ENCODE measurements around the gene DPH7. TPM values are rescaled to one million over a fixed set of nuclear protein-coding genes. Genes with fewer than 3 reads are reported as not detected.
"Not testable (repeated sequence)": the region's sequence is repeated elsewhere in the genome, so short reads cannot be mapped to it uniquely, and the experiment has no call there.

The DPH7 gene
- total RNA-seq, 1 experiment from 2014 or later = 31.7 TPM

GRCh38 chr9:137580209-137580953 lies 1.7 kb upstream of the DPH7 start:
- Histone ChIP-seq H3K4me1 (peaks cover 9% of the 10 kb centered on the region; the same call in 1 of the 2 replicates), H3K27me3 (no peaks in the 10 kb centered on the region), H3K36me3 (peaks cover 23% of the 10 kb centered on the region; the same call in 1 of the 2 replicates), H3K9me3 (replicated peaks) (no peaks in the 10 kb centered on the region), H3K4me3 (no peak overlapping the region), H3K27ac (no peak overlapping the region)
- peak; percentile 81 for DNase-seq

- Histone ChIP-seq H3K27me3 (no peaks in the 10 kb centered on the region), H3K4me1 (peaks cover 9% of the 10 kb centered on the region; the same call in 1 of the 2 replicates), H3K4me3 (peak overlapping the region; percentile 95; the same call in 1 of the 2 replicates), H3K27ac (no peak overlapping the region), H3K36me3 (peaks cover 24% of the 10 kb centered on the region; the same call in 1 of the 2 replicates), H3K9me3 (replicated peaks) (no peaks in the 10 kb centered on the region)
- DNase-seq = no peak
Measured at GRCh38 chr9:137579259-137579604, 507 bp upstream of the DPH7 start.

- H3K4me1 ChIP-seq = peaks cover 9% of the 10 kb centered on the region; the same call in 1 of the 2 replicates
- DNase-seq = no peak
- H3K36me3 ChIP-seq = peaks cover 30% of the 10 kb centered on the region
- H3K9me3 ChIP-seq (replicated peaks) = no peaks in the 10 kb centered on the region
- no peaks in the 10 kb centered on the region for H3K27me3 ChIP-seq
- H3K27ac ChIP-seq = no peak overlapping the region
- H3K4me3 ChIP-seq = no peak overlapping the region
Measured at GRCh38 chr9:137575716-137576411, 2.9 kb downstream of the DPH7 start.

- H3K4me3 ChIP-seq = no peak overlapping the region
- no peaks in the 10 kb centered on the region for H3K27me3 ChIP-seq
- H3K27ac ChIP-seq = no peak overlapping the region
- peaks cover 35% of the 10 kb centered on the region for H3K36me3 ChIP-seq
- H3K9me3 ChIP-seq (replicated peaks) = no peaks in the 10 kb centered on the region
- DNase-seq = no peak
- peaks cover 6% of the 10 kb centered on the region; the same call in 1 of the 2 replicates for H3K4me1 ChIP-seq
Measured at GRCh38 chr9:137575364-137575715, 3.4 kb downstream of the DPH7 start.

GRCh38 chr9:137574192-137574591 lies 4.5 kb downstream of the DPH7 start:
- Histone ChIP-seq H3K4me3 (no peak overlapping the region), H3K9me3 (replicated peaks) (no peaks in the 10 kb centered on the region), H3K4me1 (no peaks in the 10 kb centered on the region; the same call in 1 of the 2 replicates), H3K27me3 (no peaks in the 10 kb centered on the region), H3K36me3 (peaks cover 35% of the 10 kb centered on the region), H3K27ac (no peak overlapping the region)
- DNase-seq = no peak

- Histone ChIP-seq H3K27ac (no peak overlapping the region), H3K36me3 (peaks cover 32% of the 10 kb centered on the region), H3K9me3 (replicated peaks) (no peaks in the 10 kb centered on the region), H3K4me1 (no peaks in the 10 kb centered on the region), H3K4me3 (no peak overlapping the region), H3K27me3 (no peaks in the 10 kb centered on the region)
- no peak for DNase-seq
Measured at GRCh38 chr9:137570566-137570965, 8.2 kb downstream of the DPH7 start.

GRCh38 chr9:137569609-137570203 lies 9.0 kb downstream of the DPH7 start:
- H3K4me1 ChIP-seq = no peaks in the 10 kb centered on the region

GRCh38 chr9:137568445-137568844 lies 10.3 kb downstream of the DPH7 start:
- not testable (repeated sequence) for H3K27me3 ChIP-seq; DNase-seq; H3K27ac ChIP-seq; H3K4me1 ChIP-seq; H3K9me3 ChIP-seq (replicated peaks); H3K4me3 ChIP-seq
- H3K36me3 ChIP-seq = peaks cover 28% of the 10 kb centered on the region

More at GRCh38 chr9:137569609-137570203, 9.0 kb downstream of the DPH7 start:
- peaks cover 28% of the 10 kb centered on the region for H3K36me3 ChIP-seq
- no peaks in the 10 kb centered on the region for H3K9me3 ChIP-seq (replicated peaks)
- H3K27me3 ChIP-seq = no peaks in the 10 kb centered on the region
- no peak overlapping the region for H3K27ac ChIP-seq
- no peak for DNase-seq
- H3K4me3 ChIP-seq = no peak overlapping the region

GRCh38 chr9:137564817-137565411 lies 13.8 kb downstream of the DPH7 start:
- no peak for DNase-seq
- Histone ChIP-seq H3K4me1 (no peaks in the 10 kb centered on the region), H3K36me3 (peaks cover 26% of the 10 kb centered on the region), H3K4me3 (no peak overlapping the region), H3K27me3 (no peaks in the 10 kb centered on the region), H3K27ac (no peak overlapping the region), H3K9me3 (replicated peaks) (no peaks in the 10 kb centered on the region)

- Histone ChIP-seq H3K27ac (no peak overlapping the region), H3K27me3 (no peaks in the 10 kb centered on the region), H3K4me1 (no peaks in the 10 kb centered on the region), H3K4me3 (no peak overlapping the region), H3K9me3 (replicated peaks) (no peaks in the 10 kb centered on the region), H3K36me3 (peaks cover 34% of the 10 kb centered on the region)
- DNase-seq = no peak
Measured at GRCh38 chr9:137564134-137564533, 14.6 kb downstream of the DPH7 start.

GRCh38 chr9:137558127-137558526 lies 20.6 kb downstream of the DPH7 start:
- peaks cover 51% of the 10 kb centered on the region for H3K36me3 ChIP-seq
- no peak overlapping the region for H3K27ac ChIP-seq
- H3K9me3 ChIP-seq (replicated peaks) = no peaks in the 10 kb centered on the region
- no peaks in the 10 kb centered on the region for H3K4me1 ChIP-seq
- no peak for DNase-seq
- no peak overlapping the region for H3K4me3 ChIP-seq
- no peaks in the 10 kb centered on the region for H3K27me3 ChIP-seq

GRCh38 chr9:137556069-137556838 lies 22.5 kb downstream of the DPH7 start:
- H3K27me3 ChIP-seq = no peaks in the 10 kb centered on the region
- no peak for DNase-seq
- H3K4me3 ChIP-seq = no peak overlapping the region
- H3K9me3 ChIP-seq (replicated peaks) = no peaks in the 10 kb centered on the region
- H3K27ac ChIP-seq = no peak overlapping the region
- H3K4me1 ChIP-seq = no peaks in the 10 kb centered on the region
- H3K36me3 ChIP-seq = peaks cover 46% of the 10 kb centered on the region

GRCh38 chr9:137555179-137555578 lies 23.5 kb downstream of the DPH7 start:
- Histone ChIP-seq H3K4me3 (no peak overlapping the region), H3K27ac (no peak overlapping the region), H3K36me3 (peaks cover 41% of the 10 kb centered on the region), H3K9me3 (replicated peaks) (no peaks in the 10 kb centered on the region), H3K4me1 (peaks cover under 1% of the 10 kb centered on the region; the same call in 1 of the 2 replicates), H3K27me3 (no peaks in the 10 kb centered on the region)
- DNase-seq = no peak

GRCh38 chr9:137554349-137554748 lies 24.4 kb downstream of the DPH7 start:
- H3K4me3 ChIP-seq = no peak overlapping the region
- H3K27ac ChIP-seq = no peak overlapping the region
- no peaks in the 10 kb centered on the region for H3K27me3 ChIP-seq
- H3K9me3 ChIP-seq (replicated peaks) = no peaks in the 10 kb centered on the region
- DNase-seq = no peak
- peaks cover 33% of the 10 kb centered on the region for H3K36me3 ChIP-seq
- H3K4me1 ChIP-seq = peaks cover 6% of the 10 kb centered on the region; the same call in 1 of the 2 replicates
